GM19239 (cell line): Measurements from ENCODE around the gene EMID1.

Source experiments
- DNase-seq: peaks from one replicate; pipeline ENCODE4 v3.0.0; 2011; ENCODE audit warnings: low spot score; ENCODE audit not compliant: insufficient read length
- FAIRE-seq: peaks from 2 replicates; lab custom pipeline; 2011; peaks lifted over from hg19 to GRCh38; lab: Jason Lieb, UNC

The EMID1 gene

GRCh38 chr22:29256606-29257325 lies 51.1 kb downstream of the EMID1 start:
- no peak for DNase-seq
- no peak for FAIRE-seq

- DNase-seq = no peak
- FAIRE-seq = no peak
Measured at GRCh38 chr22:29257751-29258181, 52.1 kb downstream of the EMID1 start.

GRCh38 chr22:29258407-29259252 lies 52.9 kb downstream of the EMID1 start:
- DNase-seq (no peak), FAIRE-seq (no peak)

- FAIRE-seq (no peak), DNase-seq (no peak)
Measured at GRCh38 chr22:29259253-29259899, 53.7 kb downstream of the EMID1 start.

- no peak for DNase-seq
- no peak for FAIRE-seq
Measured at GRCh38 chr22:29260031-29260560, 54.4 kb downstream of the EMID1 start.

GRCh38 chr22:29260601-29261315 lies 55.1 kb downstream of the EMID1 start:
- FAIRE-seq = no peak

GRCh38 chr22:29263791-29264276 lies 58.1 kb downstream of the EMID1 start:
- DNase-seq = no peak
- no peak for FAIRE-seq

More at GRCh38 chr22:29260601-29261315, 55.1 kb downstream of the EMID1 start:
- no peak for DNase-seq

- no peak for DNase-seq
- no peak for FAIRE-seq
Measured at GRCh38 chr22:29265305-29265704, 59.6 kb downstream of the EMID1 start.

- DNase-seq (no peak), FAIRE-seq (no peak)
Measured at GRCh38 chr22:29265929-29266328, 60.2 kb downstream of the EMID1 start.

GRCh38 chr22:29266564-29267461 lies 61.1 kb downstream of the EMID1 start:
- DNase-seq (no peak), FAIRE-seq (no peak)

- DNase-seq = no peak
- FAIRE-seq = peak; percentile 23
Measured at GRCh38 chr22:29267462-29267857, 61.8 kb downstream of the EMID1 start.

- peak; percentile 91 for DNase-seq
Measured at GRCh38 chr22:29267858-29268510, 62.3 kb downstream of the EMID1 start, which contains the start of the genes EWSR1 and RHBDD3. Gene EWSR1 (plus strand): TSS chr22:29268268. CDS start chr22:29268337, 69 bp downstream. Gene RHBDD3 (minus strand): TSS chr22:29267981. CDS start chr22:29265626, 2,355 bp downstream.

GRCh38 chr22:29268511-29269229 lies 63.0 kb downstream of the EMID1 start:
- DNase-seq (no peak), FAIRE-seq (no peak)

More at GRCh38 chr22:29267858-29268510, 62.3 kb downstream of the EMID1 start, which contains the start of the genes EWSR1 and RHBDD3:
- peak; percentile 96 for FAIRE-seq

- peak; percentile 8 for FAIRE-seq
- no peak for DNase-seq
Measured at GRCh38 chr22:29269230-29269604, 63.5 kb downstream of the EMID1 start.

- FAIRE-seq = peak; percentile 33
Measured at GRCh38 chr22:29269731-29270474, 64.2 kb downstream of the EMID1 start.

GRCh38 chr22:29270475-29271271 lies 65.0 kb downstream of the EMID1 start:
- FAIRE-seq (peak; percentile 76), DNase-seq (no peak)

More at GRCh38 chr22:29269731-29270474, 64.2 kb downstream of the EMID1 start:
- DNase-seq = no peak
